HG03460 (cell line): Measurements from ENCODE around the gene CDC42BPB.

Source experiments
- ATAC-seq: cut with Tn5 transposase; IDR thresholded peaks from one replicate; pipeline ENCODE4 v1.9.1; 2021; ENCODE audit not compliant: unreplicated experiment

The CDC42BPB gene

DNA sequence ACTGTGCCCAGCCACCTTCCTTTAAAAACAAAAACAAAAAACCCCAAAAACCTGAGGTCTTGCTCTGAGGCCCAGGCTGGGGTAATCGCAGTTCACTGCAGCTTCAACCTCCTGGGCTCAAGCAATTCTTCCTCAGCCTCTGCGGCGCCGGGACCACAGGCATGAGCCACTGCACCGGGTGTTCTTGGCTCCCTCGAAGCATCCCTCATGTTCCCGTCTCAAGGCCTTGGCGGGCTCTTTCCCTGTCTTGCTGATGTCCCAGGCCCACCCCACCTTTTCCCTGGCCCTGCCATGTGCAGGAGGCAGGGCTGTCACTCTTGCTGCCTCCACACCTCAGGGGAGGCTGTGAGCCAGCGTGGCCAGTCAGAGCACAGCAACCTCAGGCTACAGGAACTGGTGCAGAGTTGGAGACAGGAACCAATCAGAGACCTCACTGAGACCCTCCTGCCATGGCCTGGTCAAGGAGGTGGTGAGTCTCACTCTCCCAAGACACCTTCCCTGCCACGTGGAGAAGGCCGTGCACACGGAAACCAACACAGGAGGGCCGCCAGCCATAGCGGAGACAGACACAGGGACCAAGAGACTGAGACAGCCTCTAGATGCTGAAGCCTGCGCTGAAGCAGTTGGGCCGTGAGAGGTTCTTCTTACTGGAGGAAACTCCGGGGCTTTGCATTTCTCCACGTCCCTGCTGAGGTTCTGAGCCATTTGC is 140.8 kb downstream of the CDC42BPB start:
- ATAC-seq, result no peak

DNA sequence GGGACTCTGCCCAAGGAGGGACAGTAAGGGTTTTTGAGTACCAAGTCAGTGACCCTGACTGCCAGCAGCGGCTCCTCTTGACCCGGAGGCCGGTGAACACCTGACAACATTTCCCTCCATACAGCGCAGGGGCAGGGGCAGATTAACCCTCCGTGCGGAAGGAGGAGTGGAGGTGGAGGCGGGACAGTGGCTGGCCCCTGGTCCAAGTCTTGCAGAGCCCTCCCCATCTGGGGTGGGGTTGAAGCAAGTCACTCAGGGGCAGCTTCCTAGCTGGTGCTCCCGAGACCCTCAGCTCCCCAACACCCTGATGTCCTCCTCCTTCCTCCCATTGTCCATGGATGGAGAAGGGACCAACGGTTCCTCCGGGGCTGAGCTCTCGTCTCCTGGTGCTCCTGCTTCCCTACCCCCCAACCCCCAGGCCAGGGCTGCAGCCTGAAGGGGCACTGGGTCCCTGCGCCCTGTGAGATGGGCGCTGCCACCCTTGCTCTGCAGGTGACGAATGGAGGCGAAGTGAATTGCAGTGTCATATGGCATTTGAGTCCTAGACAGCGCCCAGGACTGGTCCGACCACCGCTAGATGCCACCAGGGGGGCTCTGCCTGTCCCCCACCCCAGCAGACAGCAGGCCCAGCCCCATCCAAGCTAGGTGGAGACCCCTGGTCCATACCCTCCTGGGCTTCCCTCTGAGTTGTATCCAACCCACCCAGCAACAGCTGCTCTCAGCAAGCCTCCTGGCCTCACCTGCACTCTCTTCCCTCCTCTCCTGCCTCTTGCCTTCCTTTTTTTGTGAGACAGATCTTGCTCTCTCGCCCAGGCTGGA is 141.8 kb downstream of the CDC42BPB start:
- ATAC-seq, result no peak

DNA sequence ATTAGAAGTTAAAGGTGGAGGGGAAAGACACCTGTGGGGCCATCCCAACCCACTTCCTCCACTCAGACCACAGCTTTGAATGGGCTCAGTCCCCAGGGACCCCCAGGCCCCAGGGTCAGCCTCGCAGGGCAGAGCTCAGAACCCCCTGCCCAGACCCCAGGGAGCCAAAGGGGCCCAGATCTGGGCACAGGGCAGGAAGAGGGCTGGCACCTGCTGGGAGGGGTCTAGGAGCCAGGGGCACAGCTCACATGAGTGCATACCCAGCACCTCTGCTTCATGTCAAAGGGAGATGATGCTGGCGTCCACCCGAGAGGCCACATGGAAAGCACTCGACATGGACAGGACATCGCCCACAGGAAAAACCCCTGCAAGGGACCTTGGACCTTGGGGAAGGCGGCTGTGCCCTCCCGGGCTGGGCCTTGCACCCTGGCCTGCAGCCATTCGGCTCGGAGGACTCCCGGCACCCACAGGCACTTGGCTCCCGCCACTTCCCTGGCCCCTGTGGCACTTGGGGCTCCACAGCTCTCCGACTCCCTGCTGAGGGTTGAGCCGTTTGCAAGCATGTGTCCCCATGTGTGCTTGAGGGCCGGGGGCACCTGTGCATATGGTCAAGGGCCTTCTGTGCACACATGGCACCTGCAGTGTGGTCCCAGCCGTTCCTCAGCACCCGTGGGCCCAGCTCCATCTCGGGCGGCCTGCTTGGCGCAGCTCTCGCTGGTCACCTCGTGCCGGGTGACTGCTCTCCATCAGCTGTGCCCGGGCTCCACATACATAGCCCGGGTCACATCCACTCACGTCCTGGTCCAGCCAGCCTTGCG is 142.7 kb downstream of the CDC42BPB start:
- no peak for ATAC-seq

DNA sequence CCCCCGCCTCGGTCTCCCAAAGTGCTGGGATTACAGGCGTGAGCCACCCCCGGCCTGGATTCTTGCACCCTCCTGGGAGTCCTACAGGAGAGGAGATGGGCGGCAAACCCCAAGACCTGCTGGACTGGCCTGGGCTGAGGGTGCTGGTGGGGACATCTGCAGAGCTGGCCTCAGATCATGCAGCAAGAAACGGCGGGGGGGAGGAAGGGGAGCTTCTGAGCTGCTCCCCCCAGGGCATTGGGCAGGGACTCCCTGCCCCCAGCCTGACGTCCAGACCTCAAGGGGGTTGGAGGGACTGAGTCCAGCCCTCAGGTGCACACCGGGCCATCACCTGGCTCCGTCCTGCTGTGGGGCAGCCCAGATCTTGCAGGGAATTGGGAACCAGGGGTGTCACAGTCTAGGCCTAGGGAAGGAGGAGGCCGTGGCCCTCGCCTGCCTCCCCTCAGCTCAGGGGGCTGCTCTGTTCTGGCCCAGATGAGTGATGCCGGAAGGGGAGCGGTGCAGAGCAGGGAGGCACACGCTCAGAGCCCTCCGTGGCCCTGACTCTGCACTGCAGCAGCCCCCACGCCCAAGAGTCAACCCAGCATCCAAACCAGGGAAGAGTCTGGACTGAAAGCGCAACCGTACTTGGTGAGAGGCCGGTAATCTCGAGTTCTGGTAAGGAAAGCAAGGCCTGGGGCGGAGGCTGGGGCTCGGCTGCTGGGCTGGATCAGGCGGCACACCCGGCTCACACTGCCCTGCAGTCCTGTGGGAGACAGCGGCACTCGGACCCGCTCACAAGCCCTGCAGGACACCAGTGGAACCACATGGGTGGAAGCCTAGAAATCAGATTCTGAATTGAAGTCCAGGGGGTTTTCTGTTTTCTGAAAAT is 143.8 kb downstream of the CDC42BPB start:
- no peak for ATAC-seq

DNA sequence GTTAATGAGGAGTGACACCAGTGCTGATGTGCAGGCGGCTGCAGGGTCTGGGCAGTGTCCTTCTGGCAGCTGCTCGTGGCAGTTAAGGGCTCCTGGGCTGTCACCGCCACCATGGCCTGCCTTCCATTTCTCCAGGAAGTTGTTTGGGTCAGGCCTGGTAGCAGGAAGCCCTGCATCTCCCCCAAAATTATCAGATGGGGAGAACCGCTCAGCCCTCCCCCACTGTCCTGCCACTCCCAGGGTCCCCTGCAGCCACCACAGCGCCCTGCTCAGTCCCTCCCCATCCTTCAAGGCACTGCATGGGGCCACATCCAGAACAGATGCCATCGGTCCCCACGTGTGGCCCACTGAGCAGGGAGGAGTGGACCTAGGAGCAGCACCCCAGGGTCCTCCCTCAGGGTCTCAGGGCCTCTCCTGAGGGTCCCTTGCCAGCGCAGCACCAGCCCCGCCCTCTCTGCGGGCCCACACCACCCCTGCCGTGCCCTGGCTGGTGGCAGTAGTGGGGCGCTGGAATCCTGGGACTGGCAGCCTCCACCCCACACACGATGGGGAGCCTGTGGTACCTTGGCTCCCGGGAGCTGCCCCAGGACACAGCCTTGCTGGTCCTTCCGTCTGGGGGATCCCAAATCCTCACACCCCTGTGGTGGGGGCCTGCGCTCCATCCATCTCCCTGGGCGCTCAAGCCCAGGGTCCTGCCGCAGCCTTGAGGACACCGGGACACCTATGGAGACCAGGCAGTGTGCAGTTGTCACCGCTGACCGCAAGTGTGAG is 145.2 kb downstream of the CDC42BPB start:
- no peak for ATAC-seq

DNA sequence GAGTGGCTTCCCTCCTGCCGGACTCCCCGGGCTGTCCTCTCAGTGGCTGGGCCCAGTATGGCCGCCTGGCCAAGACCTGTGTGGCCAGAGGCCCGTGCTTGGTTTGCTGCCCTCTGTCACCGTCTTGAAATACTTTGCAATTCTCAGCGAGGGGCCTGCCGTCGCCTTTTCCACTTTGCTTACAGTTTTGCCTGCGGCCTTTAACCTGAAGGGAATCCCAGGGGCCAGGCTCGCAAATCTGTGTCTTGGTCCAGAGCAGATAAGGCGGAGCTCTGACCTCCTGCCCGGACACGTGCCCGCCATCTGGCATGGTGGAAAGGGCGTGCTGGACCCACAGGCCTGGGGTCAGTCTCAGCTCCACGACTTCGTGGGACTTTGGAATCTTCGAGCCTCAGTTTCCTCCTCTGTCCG is 145.8 kb downstream of the CDC42BPB start:
- ATAC-seq, result no peak

DNA sequence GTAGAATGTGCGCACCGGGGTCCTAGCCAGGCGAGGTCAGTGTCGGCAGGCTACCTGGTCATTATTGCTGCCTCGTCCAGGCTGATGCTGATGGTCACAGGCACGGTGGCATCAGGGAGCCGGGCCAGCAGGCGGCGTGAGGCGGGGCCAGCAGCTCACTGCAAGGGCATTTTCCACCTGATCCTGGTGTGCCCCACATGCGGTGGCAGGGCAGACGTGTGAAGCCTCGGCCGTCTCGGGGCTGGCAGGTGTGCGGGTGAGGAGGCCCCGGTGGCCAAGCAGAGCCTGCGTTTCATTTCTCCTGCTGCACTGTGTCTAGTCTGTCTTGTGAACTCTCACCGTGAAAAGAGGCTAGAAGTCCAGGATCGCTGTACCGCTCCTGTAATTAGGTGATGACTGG is 146.9 kb downstream of the CDC42BPB start:
- ATAC-seq, result no peak

DNA sequence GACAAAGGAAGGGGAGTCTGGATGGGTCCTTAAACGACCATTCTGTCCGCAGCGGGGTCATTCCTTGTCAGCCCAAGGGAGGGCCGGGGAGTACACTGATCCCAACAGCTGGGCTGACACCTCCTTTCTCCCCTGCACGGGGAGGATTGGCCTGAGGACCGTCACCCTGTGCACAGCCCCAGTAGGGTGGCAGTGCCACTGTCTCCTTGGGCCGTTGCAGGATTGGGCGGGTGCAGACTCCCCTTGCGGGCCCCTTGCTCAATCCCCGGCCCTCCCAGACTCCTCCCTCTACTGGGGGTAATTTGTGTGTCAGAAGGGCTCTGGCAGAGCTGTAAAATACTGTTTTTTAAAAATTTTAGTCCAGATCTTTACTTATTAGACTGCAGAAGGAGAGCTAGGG is 147.4 kb downstream of the CDC42BPB start:
- no peak for ATAC-seq

DNA sequence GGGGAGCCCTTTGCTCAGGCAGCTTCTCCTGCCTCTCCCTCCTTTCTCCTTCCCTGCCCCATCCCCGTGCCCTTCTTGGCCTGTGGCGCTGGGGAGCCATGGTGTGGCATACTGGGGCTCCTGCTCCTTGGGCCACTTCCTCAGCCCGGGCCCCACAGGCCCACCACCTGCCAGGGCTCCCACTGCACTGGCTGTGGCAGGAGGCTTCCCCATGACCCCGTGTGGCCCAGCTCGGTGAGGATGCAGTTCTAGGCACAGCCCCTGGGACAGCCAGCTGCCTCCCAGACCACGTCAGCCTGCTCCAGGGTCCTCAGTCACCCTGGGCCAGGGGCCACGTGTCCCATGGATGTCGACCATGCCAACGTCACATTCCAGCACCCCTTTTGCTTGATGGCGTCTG is 147.9 kb downstream of the CDC42BPB start:
- ATAC-seq, result no peak

DNA sequence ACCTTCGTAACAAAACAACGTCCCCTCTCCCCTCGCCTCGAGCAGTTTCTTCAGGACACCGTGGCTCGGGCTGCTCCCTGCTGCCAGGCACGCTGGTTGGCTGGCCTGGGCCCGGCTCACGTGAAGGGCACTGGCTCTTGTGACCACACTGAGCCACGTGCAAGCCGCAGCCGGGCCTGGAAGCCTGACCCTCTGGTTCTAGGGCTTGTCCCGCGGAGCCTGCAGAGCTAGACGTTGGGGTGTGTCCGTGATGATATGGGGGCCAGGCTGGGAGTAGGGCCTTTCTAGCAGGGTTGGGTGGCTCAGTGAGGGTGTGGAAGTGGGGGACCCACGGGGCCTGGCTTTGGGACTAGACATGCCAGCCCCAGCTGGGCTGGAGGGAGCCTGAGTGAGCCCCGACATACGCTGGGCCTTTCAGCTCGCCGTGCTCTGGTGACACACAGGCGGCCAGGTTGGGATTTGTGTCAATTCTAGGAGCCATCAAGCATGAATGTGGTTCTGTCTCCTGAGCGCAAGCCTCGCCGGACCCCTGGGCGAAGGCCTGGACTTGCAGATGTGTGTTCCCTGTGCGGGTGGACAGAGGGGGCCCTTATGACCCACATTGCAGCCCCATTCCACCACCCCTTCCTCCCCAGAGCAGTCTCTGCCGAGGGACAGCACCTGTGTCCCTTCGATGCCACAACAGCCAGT is 148.4 kb downstream of the CDC42BPB start:
- ATAC-seq, result no peak

DNA sequence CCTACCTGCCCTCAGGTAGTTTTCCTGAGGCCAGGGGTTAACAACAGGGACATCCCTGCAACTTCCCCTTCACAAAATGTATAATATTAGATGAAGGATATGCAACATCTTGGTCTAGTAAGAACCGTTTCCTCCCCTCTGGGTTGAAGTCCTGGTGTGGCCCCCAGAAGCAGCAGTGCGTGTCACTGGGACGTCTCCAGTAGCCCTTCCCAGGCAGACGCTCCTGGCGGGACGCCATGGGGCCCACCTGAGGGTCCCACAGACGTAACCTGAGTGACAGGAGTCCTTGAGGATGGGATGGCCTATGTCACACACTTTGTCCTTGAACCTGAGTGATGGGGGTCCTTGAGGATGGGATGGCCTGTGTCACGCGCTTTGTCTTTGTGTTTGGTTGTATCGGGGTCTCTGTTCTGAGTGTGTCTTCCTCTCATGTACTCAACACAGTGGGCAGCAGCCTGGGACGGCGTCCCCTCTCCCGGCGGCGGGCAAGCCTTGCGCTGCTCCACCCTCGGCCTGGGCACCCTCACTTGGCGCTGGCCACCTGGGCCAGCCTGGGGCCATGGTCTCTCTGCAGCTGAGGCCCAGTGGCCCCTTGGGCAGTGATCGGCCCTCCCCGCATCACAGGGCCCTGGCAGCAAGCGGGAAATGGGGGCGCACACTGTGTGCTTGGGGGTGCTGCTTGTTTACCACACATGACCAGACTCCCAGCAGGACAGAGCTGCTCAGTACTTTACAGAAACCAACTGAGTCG is 149.2 kb downstream of the CDC42BPB start:
- no peak for ATAC-seq

DNA sequence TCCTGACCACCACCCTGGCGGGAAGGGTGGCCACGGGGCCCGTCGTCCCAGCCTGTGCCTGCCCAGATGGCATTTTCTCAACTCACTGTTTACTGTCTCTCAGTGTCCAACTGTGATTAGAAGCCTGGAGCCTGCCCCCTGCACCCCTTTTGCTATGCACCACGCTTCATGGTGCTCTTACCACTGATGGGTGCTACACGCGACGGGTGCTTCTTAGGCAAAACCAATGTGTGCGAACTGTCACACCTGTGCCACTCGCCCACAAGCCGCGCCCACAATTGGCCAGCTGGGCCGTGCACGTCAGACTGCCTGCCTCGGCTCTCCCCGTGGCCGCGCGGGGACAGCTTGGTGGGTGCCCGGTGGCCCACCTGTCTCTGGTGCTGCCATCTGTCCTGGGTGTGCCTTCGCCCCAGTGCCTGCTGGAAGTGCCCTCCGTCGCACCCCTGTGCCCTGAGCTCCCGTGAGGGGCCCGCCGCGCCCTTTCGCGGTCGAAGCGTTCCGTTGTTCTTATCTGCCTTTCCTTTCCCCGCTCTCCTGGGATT is 150.0 kb downstream of the CDC42BPB start:
- no peak for ATAC-seq

DNA sequence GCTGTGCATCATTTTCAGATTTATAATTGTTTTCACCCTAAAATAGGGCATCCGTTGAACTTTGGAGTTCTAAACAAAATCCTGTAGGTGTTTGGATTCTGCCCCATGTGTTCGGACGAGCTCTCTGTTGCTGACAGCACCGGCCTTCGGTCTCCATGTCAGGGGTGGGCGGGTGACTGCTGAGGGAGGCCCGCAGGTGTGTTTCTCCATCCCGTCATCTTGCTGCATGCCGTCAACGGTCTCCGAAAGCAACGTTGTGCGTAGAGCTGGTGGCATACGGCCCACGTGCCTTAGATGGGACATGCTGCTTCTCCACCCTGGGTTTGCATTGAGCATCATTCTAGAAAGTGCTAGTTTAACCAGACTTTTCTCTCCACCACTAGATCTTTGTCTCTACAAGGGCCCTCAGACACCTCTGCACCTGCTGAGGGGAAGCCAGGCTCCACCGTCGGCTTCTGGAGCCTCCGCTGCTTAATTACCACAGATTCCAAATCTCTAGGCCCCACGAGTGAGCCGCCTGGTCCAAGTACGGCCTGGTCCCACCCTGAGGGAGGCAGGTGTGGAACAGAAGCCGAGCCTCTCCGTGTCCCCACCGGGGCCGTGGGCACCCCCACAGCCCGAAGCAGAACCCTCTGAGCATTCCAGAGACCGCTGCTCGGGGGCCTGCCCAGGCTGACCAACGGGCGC is 150.6 kb downstream of the CDC42BPB start:
- ATAC-seq, result no peak

DNA sequence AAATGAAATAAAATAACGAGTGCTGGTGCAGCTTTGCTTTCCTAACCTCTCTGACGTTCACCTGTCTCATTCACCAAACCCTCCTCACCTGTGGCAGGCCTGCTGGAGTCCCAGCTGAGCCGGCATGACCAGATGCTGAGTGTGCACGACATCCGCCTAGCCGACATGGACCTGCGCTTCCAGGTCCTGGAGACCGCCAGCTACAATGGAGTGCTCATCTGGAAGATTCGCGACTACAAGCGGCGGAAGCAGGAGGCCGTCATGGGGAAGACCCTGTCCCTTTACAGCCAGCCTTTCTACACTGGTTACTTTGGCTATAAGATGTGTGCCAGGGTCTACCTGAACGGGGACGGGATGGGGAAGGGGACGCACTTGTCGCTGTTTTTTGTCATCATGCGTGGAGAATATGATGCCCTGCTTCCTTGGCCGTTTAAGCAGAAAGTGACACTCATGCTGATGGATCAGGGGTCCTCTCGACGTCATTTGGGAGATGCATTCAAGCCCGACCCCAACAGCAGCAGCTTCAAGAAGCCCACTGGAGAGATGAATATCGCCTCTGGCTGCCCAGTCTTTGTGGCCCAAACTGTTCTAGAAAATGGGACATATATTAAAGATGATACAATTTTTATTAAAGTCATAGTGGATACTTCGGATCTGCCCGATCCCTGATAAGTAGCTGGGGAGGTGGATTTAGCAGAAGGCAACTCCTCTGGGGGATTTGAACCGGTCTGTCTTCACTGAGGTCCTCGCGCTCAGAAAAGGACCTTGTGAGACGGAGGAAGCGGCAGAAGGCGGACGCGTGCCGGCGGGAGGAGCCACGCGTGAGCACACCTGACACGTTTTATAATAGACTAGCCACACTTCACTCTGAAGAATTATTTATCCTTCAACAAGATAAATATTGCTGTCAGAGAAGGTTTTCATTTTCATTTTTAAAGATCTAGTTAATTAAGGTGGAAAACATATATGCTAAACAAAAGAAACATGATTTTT is 151.9 kb downstream of the CDC42BPB start:
- no peak for ATAC-seq

DNA sequence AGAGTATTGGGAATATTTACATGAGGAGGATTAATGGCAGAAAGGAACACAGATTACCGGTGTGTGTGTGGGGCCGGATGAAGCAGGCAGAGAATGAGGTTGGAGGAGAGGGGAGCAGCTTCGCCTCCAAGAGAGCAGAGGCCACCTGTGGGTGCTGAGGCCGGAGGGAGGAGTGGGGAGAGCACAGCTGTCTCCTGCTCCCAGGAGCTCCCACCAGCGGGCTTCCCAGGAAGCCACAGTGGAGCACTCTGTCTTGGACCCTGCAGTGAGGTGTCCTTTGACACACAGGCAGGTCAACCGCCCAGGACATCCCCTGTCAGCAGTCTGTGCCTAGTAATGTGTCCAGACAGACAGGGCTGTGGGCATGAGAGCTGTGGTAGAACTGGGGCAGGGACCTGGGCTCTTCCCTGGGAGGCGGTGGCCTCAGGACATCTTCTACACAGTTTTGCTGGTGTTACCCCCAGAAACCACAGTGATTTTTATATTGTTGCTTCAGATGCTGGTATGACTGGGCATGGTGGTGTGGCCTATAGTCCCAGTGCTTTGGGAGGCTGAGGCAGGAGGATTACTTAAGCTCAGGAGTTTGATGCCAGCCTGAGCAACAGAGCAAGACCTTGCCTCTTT is 153.3 kb downstream of the CDC42BPB start:
- ATAC-seq, result no peak

DNA sequence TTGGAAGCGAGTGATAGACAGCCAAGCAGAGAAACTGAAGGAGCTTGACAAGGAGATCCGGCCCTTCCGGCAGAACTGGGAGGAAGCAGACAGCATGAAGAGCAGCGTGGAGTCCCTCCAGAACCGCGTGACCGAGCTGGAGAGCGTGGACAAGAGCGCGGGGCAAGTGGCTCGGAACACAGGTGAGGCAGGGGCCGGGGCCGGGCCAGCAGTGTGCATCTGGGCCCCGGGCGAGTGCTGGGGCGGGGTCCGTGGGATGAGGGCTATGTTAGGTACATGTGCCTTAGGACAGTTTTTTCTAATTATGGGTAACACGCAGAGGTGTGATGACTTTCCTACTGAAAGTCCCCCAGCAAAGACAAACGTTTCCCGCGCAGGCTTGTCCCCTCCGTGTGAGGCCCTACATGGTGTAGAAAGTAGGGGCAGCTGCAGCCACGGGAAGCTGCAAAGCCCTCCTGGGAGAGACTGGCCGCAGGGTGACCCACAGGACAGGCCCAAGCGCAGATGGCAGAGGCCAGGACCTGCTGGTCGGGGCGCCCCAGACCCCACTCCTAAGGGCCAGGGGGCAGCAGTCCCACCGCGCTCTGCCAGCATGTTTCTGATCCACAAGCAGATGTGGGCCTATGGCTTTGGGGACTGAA is 154.0 kb downstream of the CDC42BPB start:
- ATAC-seq, result no peak
